Panc1 (cell line): ENCODE results near the gene ATP6V1E1. TPM values are rescaled to one million over a fixed set of nuclear protein-coding genes. Genes with fewer than 3 reads are reported as not detected.

Experiments
- ATAC-seq: fragments of 200-7000 bp; cut with Tn5 transposase; 2 replicates; pipeline ENCODE4 v1.9.1; 2020; ENCODE audit warnings: mild to moderate bottlenecking, moderate library complexity
- BruUV-seq: library from RNA; stranded (reverse); fragments of 400-500 nt; replicated peaks from 2 replicates; lab custom pipeline; 2021; lab: Mats Ljungman, UMichigan
- CTCF ChIA-PET: fragments of 300-600 bp; sonication (Branson Sonifier 250); formaldehyde crosslinking; loops from one replicate; lab custom pipeline; 2022; ENCODE audit warnings: antibody characterized with exemption; lab: Charles Lee
- POLR2A ChIA-PET: fragments of 300-600 bp; sonication (Branson Sonifier 250); formaldehyde crosslinking; loops from one replicate; lab custom pipeline; 2022; ENCODE audit warnings: antibody characterized with exemption; lab: Charles Lee
- DNase-seq: peaks from one replicate; pipeline ENCODE4 v3.0.0-alpha.2; 2010; ENCODE audit warnings: low read depth, low spot score
- H3K27ac ChIP-seq: 2 replicates; pipeline ENCODE4 v1.5.1; 2011; ENCODE audit warnings: mild to moderate bottlenecking, low read length, inconsistent platforms
- H3K27me3 ChIP-seq: fragments of 200-500 bp; sonication (Bioruptor generic); 2 replicates; pipeline ENCODE4 v1.6.0; 2014; ENCODE audit warnings: low read length, inconsistent platforms; ENCODE audit not compliant: control insufficient read depth, insufficient read depth
- H3K36me3 ChIP-seq: fragments of 200-500 bp; sonication (Bioruptor generic); 2 replicates; pipeline ENCODE4 v1.5.1; 2014; ENCODE audit warnings: inconsistent platforms, mild to moderate bottlenecking, low read length, moderate library complexity; ENCODE audit not compliant: control insufficient read depth, insufficient read depth
- H3K4me1 ChIP-seq: 2 replicates; pipeline ENCODE4 v1.5.1; 2011; ENCODE audit warnings: inconsistent platforms, mild to moderate bottlenecking, low read length, moderate library complexity; ENCODE audit not compliant: control insufficient read depth, insufficient read depth
- H3K4me3 ChIP-seq, 2 experiments: 2 replicates each; pipeline ENCODE4 v1.5.1; 2011 to 2012; ENCODE audit warnings: low read depth in 2 of 2, low read length in 2 of 2, mild to moderate bottlenecking in 2 of 2, inconsistent platforms in 1 of 2, moderate library complexity in 1 of 2
- H3K9me3 ChIP-seq: fragments of 200-500 bp; sonication (Bioruptor generic); 2 replicates; pipeline ENCODE4 v1.5.1; 2014; ENCODE audit warnings: low read depth, mild to moderate bottlenecking, inconsistent platforms, low read length, moderate library complexity; ENCODE audit not compliant: control insufficient read depth, insufficient read depth
- POLR2AphosphoS5 ChIP-seq: IDR thresholded peaks from 2 replicates; pipeline ENCODE4 v1.6.1; 2012; ENCODE audit warnings: mild to moderate bottlenecking, low read depth, low read length, moderate library complexity
- SIN3A ChIP-seq: IDR thresholded peaks from 2 replicates; pipeline ENCODE4 v1.6.1; 2012; ENCODE audit warnings: low read depth, mild to moderate bottlenecking, low read length, moderate library complexity, borderline replicate concordance; ENCODE audit not compliant: insufficient read depth
- TCF7L2 ChIP-seq: IDR thresholded peaks from 2 replicates; pipeline ENCODE4 v1.6.1; 2011; ENCODE audit warnings: mild to moderate bottlenecking, low read depth, low read length, inconsistent platforms
- in situ Hi-C: cut with HindIII; loops from 2 replicates; pipeline ENCODE4 v1.10.0; 2016; ENCODE audit warnings: low sequenced_read_pairs, low pct_unique_long_range_greater_than_20kb
- intact Hi-C: fragments of 100-400 bp; cut with micrococcal nuclease; formaldehyde crosslinking; loops from one replicate; pipeline ENCODE4 v1.10.0; 2022; ENCODE audit not compliant: unreplicated experiment
- total RNA-seq: library from RNA; stranded (reverse); gene quantifications from one replicate; pipeline ENCODE4 v1.2.1, GENCODE V29; 2021; ENCODE audit not compliant: unreplicated experiment
- TF ChIP-seq, protein P1 (sequence below): fragments of 450-650 bp; IDR thresholded peaks from 2 replicates; pipeline ENCODE4 v1.5.1; 2017; ENCODE audit warnings: mild to moderate bottlenecking
- TF ChIP-seq, protein P2 (sequence below), 2 experiments: IDR thresholded peaks; 2 replicates each; pipeline ENCODE4 v1.6.1; 2011 to 2012; ENCODE audit warnings: low read depth in 2 of 2, control low read depth in 1 of 2, low read length in 1 of 2, mild to moderate bottlenecking in 1 of 2, moderate library complexity in 1 of 2; ENCODE audit not compliant: insufficient read depth in 1 of 2

Gene ATP6V1E1
- total RNA-seq, 1 experiment from 2014 or later = 136 TPM

DNA sequence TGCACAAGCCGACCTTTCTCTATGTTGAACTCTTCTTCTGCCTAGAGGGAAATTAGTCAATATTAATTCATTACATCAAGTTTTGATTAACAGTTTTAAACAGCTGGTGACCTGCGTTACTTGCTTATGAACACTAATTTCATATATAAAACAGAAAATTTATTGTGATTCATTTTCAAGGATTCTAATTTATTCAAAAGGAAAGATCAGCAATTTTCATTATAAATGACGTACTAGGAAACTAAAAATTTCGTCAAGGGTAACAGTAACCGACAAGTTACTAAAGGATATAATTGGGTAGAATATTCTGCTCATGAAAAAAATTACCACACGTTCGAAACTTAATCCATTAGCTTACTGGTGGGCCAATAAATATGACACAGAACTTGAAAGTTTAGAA lies 15.3 kb downstream of the ATP6V1E1 start:
- H3K27ac ChIP-seq = no peak overlapping the region
- H3K4me3 ChIP-seq = no peak overlapping the region
- intact Hi-C loops (no loop called here), in situ Hi-C loops (no loop called here)
- no peaks in the 10 kb centered on the region for H3K9me3 ChIP-seq
- TF ChIP-seq, protein P1, sequence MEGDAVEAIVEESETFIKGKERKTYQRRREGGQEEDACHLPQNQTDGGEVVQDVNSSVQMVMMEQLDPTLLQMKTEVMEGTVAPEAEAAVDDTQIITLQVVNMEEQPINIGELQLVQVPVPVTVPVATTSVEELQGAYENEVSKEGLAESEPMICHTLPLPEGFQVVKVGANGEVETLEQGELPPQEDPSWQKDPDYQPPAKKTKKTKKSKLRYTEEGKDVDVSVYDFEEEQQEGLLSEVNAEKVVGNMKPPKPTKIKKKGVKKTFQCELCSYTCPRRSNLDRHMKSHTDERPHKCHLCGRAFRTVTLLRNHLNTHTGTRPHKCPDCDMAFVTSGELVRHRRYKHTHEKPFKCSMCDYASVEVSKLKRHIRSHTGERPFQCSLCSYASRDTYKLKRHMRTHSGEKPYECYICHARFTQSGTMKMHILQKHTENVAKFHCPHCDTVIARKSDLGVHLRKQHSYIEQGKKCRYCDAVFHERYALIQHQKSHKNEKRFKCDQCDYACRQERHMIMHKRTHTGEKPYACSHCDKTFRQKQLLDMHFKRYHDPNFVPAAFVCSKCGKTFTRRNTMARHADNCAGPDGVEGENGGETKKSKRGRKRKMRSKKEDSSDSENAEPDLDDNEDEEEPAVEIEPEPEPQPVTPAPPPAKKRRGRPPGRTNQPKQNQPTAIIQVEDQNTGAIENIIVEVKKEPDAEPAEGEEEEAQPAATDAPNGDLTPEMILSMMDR = no peak
- TF ChIP-seq, protein P2, sequence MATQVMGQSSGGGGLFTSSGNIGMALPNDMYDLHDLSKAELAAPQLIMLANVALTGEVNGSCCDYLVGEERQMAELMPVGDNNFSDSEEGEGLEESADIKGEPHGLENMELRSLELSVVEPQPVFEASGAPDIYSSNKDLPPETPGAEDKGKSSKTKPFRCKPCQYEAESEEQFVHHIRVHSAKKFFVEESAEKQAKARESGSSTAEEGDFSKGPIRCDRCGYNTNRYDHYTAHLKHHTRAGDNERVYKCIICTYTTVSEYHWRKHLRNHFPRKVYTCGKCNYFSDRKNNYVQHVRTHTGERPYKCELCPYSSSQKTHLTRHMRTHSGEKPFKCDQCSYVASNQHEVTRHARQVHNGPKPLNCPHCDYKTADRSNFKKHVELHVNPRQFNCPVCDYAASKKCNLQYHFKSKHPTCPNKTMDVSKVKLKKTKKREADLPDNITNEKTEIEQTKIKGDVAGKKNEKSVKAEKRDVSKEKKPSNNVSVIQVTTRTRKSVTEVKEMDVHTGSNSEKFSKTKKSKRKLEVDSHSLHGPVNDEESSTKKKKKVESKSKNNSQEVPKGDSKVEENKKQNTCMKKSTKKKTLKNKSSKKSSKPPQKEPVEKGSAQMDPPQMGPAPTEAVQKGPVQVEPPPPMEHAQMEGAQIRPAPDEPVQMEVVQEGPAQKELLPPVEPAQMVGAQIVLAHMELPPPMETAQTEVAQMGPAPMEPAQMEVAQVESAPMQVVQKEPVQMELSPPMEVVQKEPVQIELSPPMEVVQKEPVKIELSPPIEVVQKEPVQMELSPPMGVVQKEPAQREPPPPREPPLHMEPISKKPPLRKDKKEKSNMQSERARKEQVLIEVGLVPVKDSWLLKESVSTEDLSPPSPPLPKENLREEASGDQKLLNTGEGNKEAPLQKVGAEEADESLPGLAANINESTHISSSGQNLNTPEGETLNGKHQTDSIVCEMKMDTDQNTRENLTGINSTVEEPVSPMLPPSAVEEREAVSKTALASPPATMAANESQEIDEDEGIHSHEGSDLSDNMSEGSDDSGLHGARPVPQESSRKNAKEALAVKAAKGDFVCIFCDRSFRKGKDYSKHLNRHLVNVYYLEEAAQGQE (IDR thresholded peaks at IDR 0.05; ENCODE audit: insufficient read depth in 1 of 2, low read depth in 2 of 2, low read length in 1 of 2) = no peak
- TF ChIP-seq POLR2AphosphoS5 = no peak
- TF ChIP-seq TCF7L2 = no peak
- no peak for TF ChIP-seq SIN3A
- H3K27me3 ChIP-seq = no peaks in the 10 kb centered on the region
- ChIA-PET POLR2A (no interaction called here), CTCF (no interaction called here)
- ATAC-seq (no peak), DNase-seq (no peak)
- H3K36me3 ChIP-seq = peaks cover 35% of the 10 kb centered on the region
- no TSS peak for BruUV-seq
- H3K4me1 ChIP-seq = no peaks in the 10 kb centered on the region

DNA sequence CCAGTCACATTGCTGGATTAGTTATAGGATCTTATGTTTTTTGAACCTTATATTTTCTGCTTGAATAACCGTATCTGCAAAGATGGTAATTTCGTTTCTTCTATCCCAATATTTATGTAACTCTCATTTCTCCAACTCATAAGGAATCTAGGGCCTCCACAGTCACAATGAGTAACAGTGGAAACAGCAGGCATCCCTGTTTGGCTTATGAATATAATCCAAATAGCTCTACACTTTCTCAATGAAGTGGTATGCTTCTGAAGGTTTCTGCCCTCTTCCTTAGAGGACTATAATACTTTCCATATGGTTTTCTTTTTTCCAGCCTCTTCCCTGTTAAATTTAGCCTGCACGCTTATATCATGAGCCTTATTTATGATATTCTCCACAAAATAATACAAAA lies 16.5 kb downstream of the ATP6V1E1 start:
- H3K27ac ChIP-seq = no peak overlapping the region
- POLR2A ChIA-PET = interaction anchor here (0.6 kb wide), 1 partner anchor 9 kb away, joined by 14 read pairs; no protein-coding TSS in a partner anchor
- DNase-seq (no peak), ATAC-seq (no peak)
- CTCF ChIA-PET = no interaction called here
- no peaks in the 10 kb centered on the region for H3K27me3 ChIP-seq
- no peak overlapping the region for H3K4me3 ChIP-seq
- TF ChIP-seq, protein P2 (IDR thresholded peaks at IDR 0.05; ENCODE audit: insufficient read depth in 1 of 2, low read depth in 2 of 2, low read length in 1 of 2) = no peak
- TF ChIP-seq, protein P1 = no peak
- TF ChIP-seq SIN3A (no peak), POLR2AphosphoS5 (no peak), TCF7L2 (no peak)
- BruUV-seq = no TSS peak
- intact Hi-C loops (no loop called here), in situ Hi-C loops (no loop called here)
- H3K4me1 ChIP-seq = no peaks in the 10 kb centered on the region
- H3K9me3 ChIP-seq = no peaks in the 10 kb centered on the region
- peaks cover 38% of the 10 kb centered on the region for H3K36me3 ChIP-seq
